ENCODE data around the gene RNF115.
"Not testable (repeated sequence)": the region's sequence is repeated elsewhere in the genome, so short reads cannot be mapped to it uniquely, and the experiment has no call there.

Gene RNF115

DNA sequence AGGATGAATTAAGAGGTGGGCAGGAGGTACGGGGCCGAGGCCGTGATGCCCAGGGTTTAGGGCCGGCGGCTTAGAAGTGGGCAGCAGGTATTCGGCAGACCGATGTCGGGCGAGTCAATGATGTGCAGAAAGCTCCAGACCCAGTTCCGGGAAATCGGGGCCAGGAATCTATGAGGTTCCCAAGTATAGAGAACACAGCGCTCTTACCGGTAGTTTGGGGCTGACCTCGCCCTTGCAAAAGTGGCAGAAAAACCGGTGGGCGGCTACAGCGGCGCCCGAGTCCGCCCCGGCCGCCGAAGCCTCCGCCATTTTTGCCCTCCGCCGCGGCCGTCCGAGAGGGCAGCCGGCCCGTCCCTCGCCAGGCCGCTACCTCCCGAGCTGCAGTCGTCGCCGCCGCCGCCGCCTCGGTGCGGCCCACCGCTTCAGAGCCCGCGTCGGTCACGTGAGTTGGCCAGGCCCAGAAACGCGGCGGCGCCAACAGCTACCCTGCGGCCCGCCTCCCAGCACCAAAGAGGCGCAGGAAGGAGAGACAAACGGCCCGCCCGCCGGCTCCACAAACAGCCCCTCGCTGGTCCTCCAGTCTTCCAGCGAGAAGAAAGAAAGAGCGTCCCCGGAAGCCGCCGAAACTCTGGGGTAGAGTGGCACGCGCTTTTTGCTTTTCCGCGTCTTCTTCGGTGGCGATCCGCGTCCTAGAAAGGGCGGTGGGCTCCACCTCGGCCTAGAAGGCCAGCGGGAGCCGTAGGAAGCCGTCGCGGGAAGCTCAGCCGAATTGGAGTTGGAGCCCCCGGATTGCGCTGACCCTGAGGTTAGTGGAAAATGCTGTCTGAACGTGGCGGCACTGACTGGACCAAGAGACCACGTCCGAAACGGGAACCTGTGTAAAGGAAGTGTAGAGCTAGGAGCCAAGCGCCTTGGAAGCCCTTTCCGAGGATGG, at the start of gene RNF115, which contains the start of gene POLR3C:
Gene RNF115 (minus strand): TSS at position 531 of the 934 bp plus-strand sequence. CDS start 222 bp downstream, at position 309.
Gene POLR3C (plus strand): TSS at position 636 of the 934 bp plus-strand sequence. CDS start 1,577 bp downstream, outside the sequence.
- peak; percentile 83 for DNase-seq (ENCODE audit: low read depth)

DNA sequence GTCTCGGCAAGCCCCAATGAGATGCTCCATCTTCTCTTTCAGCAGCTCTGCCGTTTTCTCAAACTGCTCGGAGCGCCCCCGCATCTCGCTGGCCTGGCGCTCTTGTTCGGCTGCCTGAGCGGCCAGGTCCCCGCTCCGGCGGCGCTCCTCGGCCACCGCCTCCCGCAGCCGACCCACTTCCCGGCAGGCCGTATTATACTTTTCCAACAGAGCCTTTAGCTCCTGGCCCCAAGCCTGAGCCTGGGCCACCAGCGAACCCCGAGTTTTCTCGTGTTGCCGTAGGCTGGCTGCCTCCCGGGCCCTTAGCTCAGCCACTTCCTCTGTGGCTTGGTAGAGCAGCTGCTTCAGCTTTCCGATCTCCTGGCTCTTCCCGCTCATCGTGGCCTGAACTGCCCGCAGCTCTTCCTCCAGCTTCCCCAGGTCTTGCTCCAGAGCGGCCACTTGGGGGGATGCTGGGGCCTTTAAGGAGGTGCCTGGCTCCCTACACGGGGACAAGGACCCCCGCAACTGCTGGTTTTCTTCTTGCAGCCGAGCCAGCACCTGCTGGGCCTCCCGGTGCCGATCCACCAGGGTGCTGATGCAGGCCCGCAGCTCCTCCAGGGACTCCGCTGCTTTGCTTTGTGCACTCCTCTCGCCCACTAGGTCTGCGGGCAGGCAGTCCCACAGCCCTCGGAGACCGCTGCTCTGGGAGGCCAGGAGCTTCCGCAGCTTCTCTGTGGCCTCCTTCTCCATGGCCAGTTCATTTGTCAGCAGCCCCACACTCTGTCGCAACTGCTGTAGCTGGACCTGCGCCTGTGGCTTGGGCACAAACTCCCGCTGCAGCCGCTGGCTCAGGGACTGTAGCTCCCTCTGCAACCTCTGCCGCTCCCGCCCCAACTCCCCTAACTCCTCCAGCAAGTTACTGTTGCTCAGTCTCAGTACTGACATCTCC, 48.4 kb upstream of the RNF115 start:
- peak; percentile 21 for DNase-seq (ENCODE audit: low read depth)

DNA sequence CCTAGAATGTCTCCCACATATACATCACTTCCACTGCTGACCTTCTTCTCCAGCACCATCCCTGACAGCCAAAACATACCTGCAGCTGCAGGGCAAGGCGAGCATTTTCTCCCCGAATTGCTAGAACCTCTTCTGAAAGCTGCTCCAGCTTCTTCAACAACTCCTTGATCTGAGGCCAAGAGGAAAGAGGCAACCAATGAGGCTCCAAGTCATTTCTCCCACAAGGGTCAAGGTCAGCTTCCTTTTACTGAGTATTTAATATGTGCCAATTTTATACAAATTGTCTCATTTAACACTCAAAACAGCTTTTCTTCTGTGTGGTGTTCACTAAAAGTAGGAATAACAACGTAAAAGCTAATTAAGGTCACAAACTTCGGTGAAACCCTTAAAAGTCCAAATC, 44.3 kb upstream of the RNF115 start:
- DNase-seq (ENCODE audit: low read depth): no peak

DNA sequence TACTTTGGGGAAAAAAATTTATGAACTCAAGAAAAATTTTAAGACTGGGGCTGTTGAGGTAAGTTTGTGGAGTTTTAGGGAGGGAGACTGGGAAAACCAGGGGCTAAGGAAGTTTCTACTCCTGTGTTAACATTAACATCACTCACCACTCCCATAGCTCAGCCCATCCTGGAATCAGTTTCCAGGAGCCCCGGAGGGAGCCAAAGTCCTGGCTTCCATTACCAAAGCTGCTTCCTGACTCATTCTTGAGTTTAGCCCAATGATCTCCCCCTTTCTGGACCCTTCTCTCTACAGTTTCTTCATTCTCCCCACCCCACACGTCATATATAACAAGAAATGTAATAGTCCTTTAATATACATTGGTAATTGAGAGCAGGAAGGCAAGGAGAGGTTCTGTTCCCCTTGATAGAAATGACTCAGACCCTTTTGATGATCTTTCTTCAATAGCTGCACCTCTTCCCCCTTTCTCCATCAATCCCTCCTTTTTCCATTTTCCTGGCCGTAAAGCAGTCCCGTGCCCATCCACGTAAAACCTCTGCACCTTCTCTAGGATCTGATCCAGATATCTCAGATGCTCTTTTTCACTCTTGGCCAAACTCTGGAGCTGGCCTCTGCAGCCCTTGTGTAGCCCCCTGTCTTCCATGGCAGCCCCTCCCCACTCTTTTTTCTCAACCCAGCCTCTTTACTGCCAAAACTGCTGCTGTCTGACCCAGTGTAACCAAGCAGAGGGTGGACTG, 39.6 kb upstream of the RNF115 start:
- no peak for DNase-seq (ENCODE audit: low read depth)

DNA sequence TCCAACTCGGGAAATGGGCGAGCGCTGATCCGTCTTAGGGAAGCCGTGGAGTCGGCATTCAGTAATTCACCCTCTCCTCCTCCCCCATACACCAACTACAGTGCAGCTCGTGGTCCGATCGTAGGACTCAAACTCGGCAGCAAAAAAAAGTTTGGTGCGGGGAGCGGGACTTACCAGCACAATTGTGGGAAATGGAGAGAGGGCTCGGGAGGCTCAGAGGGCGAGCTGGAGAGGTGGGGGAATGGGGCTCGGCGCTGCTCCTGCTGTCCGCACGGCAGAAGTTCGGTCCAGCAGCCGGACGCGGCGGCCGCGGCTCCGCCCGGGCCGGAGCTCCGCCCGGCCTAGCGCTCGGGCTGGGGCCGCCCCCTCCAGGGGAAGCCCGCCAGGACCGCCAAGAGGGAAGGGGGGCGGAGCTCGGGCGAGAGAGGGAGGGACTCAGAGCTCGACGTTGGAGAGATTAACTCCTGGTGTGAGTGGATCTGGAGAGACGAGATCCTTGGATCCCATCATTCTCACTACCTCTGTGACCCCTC, 35.7 kb upstream of the RNF115 start:
- DNase-seq (ENCODE audit: low read depth): peak; percentile 58

DNA sequence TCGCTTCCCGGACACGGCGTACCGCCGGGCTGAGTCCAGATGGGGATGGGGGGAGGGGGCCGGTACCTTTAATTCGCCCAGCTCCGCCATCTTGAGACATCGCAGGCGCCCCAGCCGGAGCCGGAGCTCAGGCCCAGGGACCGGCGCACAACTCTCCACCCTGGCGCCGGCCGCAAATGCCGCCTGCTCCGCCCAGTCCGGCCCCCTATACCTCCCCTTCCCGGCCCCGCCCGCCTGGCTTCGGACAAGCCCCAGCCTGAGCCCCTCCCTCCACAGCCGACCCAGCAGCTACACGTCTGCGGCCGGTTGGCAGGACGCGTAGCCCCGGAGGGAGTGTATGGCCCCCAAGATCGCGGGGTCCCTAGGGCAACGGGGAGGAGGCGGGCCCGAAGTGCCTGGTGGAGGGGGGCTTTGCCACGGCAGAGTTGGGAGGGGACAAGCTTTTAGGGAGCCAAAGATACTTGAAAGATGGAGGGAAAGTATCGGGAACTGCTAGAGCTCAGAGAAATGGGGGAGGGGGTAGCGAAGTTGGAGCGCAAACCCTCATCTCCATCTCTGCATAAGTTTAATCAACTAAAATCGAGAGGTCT, 35.1 kb upstream of the RNF115 start, which contains the start of gene PIAS3:
Gene PIAS3 (minus strand): TSS at position 181 of the 590 bp plus-strand sequence. CDS start 91 bp downstream, at position 90.
- peak; percentile 71 for DNase-seq (ENCODE audit: low read depth)

DNA sequence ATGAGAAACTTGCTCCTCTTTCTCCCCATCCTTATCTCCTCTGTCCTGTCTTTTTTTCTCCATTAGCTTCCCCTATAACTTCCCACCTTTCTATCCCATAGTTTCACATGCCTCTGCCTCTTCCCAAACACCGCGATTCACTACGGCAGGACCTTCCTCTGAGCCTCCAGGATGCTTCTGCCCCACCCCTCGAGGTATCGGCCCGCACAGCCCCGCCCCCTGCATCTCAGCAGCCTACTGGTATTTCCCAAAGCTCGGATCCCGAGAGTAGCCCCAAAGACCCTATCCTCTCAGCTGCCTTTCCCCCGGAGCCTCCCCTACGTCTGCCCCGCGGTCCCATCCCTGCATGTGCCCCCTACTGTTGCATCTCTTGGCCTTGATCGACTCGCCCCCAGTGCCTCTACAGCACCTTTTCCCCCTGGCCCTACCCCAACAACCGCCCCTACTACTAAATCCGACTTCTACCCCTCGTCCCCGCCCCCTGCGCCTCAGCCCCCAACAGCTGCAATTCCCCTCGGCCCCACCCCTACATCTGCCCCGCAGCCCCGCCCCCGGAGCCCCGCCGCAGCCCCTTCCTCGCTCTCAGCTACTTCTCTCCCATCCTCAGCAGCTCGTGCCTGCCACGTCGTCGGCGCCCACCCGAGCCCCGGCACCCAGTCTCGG, 34.5 kb upstream of the RNF115 start:
- DNase-seq (ENCODE audit: low read depth): peak; percentile 27

DNA sequence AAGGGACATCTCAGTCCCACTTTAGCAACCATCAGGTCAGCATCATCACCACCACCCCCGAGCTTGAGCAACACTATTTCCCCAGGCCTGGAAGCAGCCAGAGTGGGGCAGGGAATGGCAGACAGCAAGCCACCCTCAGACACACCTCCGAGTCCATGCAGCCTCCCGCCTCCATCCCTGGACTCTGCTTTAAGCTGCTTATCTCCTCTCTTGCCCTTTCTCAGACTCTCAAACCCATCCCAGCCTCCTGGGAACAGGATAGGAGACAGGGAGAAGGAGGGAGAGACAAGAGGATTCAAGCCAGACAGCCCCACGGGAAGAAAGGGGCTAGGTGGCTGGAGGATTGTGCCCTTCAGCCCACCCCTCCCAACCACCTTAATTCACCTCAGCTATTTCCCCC, 33.3 kb upstream of the RNF115 start:
- DNase-seq (ENCODE audit: low read depth): no peak

DNA sequence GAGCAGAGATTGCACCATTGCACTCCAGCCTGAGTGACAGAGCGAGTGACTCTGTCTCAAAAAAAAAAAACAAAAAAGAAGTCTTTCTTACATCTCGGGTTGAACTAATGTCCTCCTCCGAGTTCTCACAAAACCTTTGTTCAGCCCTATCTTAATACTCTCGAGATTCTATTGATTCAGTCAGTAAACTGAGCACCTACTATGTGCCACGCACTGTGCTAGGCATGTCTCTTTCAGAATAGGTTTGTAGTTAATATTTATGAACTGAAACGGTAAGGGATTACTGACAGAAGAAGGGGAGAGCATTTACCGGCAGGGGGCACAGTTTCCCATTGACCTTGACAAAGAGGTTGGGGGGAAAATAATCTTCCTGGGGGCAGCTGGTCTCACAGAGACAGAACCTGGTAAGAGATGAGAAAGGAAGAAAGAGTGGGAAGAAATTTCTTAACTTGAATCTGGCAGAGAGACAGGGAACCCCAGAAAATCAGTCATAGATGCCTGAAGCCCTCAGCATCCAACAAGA, 31.6 kb upstream of the RNF115 start:
- DNase-seq (ENCODE audit: low read depth): no peak

DNA sequence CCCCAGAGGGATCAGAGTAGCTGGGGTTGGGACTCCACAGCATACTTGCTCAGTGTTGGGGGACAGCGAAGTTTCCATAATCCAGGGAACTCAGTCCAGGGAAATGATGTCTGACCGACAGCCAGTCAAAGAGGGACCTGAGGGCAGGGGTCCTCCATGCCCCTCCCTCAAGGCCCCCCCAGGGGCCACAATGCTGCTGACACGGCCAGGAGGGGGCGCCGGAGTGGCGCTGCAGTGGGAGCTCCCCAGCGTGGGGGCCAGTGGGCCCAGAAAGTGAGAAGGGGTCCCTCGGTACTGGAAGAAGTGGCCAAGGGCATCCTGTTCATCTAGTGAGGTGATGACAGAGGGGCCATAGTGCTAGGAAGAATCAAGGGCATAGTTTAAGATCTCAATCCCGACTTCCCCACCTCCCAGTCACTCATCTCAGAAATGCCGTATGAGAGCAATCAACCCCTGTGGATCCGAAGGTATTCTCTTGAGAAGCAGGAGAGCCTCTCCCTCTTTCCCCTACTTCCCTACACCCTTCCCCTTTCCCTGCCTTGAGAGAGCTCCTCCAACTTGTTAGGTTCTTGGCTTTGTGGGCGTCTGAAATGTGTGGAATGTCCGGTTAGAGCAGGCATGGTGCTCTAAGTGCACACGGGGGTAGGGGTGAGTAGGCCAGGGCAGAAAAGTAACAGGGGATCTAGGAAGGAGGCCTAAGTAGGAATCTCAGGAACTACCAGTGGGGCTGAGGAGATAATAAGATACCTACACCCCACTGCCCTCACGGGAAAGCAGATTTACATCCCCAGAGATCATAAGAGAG, 25.7 kb upstream of the RNF115 start:
- DNase-seq (ENCODE audit: low read depth): no peak

DNA sequence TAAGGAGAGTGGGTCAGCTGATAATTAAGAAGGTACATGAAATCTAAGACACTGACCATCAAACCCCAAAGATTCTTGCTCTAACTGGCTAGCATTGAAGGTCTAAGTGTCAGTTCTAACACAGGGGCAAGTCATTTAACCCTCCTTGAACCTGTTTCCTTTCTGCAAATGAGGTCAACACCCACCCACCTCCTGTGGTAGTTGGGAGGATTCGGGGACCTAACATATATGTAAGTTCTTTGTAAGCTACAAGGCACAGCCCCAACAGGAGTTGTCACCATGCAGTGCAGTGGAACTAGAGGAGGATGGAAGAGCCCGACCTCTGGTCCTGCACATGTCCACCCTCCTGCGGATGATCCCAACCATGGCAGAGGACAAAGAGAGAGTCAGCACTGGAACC, 23.9 kb upstream of the RNF115 start:
- no peak for DNase-seq (ENCODE audit: low read depth)

DNA sequence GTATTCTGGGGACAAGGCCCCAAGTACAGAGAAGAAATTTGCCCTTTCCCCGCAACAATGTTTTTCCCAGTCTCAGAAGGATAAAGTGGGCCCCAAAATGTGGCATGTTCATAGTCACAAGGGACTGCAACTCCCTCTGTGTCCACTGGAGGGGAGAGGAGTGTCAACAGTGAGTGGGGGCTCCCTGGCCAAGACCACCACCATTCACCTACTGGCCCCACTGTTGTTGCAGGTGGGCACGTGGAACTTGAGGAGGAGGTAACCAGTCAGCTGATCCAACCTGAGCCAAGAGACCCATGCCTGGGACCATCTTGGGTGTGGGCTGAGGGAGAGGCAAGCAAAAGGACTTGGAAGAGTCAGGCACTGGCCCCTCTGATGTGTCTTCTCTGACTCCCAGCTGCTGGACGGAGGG, 22.3 kb upstream of the RNF115 start:
- DNase-seq (ENCODE audit: low read depth): no peak

DNA sequence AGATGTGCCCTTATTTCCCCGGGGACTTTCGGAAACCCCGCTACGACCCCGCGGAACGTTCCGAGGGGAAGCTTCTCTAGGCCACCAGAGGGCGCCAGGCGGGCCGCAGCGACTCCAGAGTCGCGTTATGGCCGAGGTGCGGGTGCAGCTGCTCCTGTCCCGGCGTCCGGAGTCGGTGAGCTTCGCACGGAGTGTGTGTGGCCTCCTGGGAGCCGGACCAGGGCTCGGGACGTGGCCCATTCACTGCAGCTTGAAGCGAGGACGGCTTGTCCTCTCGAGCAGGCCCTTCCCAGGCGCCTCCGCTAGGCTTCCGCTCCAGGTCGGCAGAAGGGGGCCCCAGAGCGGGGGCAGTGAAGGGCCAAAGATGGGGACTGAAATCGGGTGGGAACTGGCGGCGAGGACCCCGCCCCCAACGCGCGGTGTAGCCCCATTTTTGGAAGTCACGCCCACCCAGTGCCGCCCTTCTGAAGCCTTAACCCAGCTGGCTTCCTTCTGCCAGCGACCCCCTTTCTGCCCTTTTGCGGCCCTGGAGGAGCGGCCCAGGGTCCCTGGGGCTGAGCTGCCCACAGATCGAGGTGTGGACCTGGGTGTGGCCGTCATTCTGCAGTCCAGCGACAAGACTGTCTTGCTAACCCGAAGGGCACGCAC, 21.7 kb upstream of the RNF115 start, which contains the start of gene NUDT17:
Gene NUDT17 (plus strand): TSS at position 117 of the 648 bp plus-strand sequence. CDS start 11 bp downstream, at position 128.
- peak; percentile 67 for DNase-seq (ENCODE audit: low read depth)

DNA sequence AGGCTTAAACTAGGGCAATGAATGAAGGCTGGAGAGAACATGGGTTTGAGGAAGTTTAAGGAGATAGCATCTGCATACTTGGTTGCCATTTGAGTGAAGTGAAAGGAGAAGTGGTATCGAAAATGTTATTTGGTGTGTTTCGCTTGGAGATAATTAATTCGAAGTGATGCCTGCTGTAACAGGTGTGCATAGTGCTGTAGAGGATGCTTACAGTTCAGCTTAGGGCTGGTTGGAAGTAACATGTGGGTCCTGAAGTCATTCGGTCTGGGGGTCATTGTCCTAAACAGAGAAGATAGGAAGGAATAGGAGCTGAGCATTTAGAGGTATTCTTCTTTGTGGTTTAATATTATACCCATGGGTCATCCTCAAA, 21.2 kb upstream of the RNF115 start:
- no peak for DNase-seq (ENCODE audit: low read depth)

DNA sequence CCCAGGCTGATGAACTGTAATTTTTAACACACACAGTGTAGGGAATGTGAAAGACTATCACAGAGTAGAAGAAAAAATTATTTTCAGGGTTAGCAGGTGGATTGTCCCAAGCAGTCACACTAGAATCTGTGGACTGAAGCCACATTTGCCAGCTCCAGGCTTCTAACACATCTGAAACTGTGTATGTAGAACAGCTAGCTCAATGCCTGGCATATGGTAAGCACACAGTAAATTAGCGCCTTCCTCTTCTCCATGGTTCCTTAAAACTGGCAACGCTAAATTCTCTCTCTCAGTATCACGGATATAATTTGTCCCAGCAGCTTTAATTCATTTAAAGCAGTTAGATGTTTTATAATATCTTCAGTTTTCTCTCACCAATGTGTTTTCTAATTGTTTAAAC, 19.1 kb upstream of the RNF115 start:
- DNase-seq (ENCODE audit: low read depth): no peak

DNA sequence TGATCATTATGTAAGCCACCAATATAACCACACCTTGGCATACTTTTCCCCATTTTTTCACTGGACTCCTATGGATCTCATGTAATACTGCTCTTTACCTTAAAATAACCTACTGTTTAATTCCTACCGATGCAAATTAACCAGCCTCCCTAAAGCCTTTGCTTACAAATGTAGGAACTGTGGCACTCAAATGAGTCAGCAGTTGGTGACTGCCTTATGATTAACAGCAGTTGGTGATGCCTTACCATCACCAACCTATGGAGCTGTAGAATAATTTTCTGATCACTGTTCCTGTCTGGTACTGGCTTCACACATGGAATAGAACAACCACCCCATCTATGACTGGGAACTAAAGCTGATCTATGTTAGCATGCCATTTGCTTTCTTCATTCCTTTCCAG, 13.8 kb upstream of the RNF115 start:
- no peak for DNase-seq (ENCODE audit: low read depth)

DNA sequence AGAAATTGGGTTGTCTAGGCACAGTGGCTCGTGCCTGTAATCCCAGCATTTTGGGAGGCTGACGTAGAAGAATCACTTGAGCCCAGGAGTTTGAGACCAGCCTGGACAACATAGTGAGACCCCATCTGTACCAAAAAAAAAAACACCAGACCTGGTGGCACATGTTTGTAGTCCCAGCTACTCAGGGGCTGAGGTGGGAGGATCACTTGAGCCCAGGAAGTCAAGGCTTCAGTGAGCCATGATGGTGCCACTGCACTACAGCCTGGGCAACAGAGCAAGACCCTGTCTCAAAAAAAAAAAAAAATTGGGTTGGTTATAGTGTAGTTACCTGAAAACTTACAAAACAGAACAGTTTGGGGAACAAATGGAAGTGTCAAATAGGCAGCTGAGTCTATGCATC, 6.9 kb upstream of the RNF115 start:
- DNase-seq (ENCODE audit: low read depth): not testable (repeated sequence)

DNA sequence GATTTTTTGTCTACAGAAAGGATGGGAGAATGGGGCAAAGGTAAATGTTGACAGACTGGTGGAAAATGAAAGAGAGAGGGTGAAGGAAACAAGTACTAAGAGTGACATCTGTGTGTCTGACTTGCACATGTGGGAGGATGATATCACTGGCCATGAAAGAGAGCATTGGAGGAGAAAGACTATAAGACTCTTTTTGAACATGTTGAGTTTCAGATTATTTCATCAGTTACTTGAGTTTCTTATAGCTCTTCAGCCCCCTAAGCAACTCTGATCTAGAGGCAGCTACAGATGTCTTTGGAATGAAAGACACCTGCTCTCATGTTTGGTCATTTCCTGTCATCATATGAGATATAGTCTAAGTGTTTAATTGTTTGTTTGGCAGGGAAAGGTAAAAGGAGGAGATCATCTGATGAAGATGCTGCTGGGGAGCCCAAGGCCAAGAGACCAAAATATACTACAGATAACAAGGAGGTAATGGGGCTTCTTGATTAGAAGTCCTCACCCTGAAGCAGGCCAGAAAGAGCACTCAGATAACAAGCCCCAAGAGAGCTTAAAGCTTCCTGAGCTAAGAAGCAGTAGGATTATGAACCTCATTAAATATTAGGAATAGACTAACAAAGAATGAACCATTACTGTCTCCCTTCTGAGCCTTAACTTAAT, 4.6 kb upstream of the RNF115 start:
- DNase-seq (ENCODE audit: low read depth): no peak
